Fibroblast of pulmonary artery (primary cell): Measurements from ENCODE around the gene HS2ST1.

Experiments
- DNase-seq: peaks from one replicate; pipeline ENCODE4 v3.0.0-alpha.2; 2010; ENCODE audit warnings: low read depth
- H3K4me3 ChIP-seq: replicated peaks from 2 replicates; pipeline ENCODE4 v1.5.1; 2011; ENCODE audit warnings: low read depth, mild to moderate bottlenecking, control low read depth, low read length, moderate library complexity
- TF ChIP-seq, protein P1 (sequence below): IDR thresholded peaks from 2 replicates; pipeline ENCODE4 v1.5.1; 2011; ENCODE audit warnings: mild to moderate bottlenecking, control low read depth, low read length, inconsistent platforms; ENCODE audit errors: missing control alignments

The HS2ST1 gene

GRCh38 chr1:87072904-87073303, 158.5 kb downstream of the HS2ST1 start:
- DNase-seq, result no peak
- TF ChIP-seq, protein P1, sequence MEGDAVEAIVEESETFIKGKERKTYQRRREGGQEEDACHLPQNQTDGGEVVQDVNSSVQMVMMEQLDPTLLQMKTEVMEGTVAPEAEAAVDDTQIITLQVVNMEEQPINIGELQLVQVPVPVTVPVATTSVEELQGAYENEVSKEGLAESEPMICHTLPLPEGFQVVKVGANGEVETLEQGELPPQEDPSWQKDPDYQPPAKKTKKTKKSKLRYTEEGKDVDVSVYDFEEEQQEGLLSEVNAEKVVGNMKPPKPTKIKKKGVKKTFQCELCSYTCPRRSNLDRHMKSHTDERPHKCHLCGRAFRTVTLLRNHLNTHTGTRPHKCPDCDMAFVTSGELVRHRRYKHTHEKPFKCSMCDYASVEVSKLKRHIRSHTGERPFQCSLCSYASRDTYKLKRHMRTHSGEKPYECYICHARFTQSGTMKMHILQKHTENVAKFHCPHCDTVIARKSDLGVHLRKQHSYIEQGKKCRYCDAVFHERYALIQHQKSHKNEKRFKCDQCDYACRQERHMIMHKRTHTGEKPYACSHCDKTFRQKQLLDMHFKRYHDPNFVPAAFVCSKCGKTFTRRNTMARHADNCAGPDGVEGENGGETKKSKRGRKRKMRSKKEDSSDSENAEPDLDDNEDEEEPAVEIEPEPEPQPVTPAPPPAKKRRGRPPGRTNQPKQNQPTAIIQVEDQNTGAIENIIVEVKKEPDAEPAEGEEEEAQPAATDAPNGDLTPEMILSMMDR, result no peak
- no peak overlapping the region for H3K4me3 ChIP-seq

GRCh38 chr1:87074001-87074795, 159.8 kb downstream of the HS2ST1 start:
- TF ChIP-seq, protein P1, result no peak
- peak; percentile 28 for DNase-seq
- H3K4me3 ChIP-seq, result no peak overlapping the region

GRCh38 chr1:87077959-87078639, 163.7 kb downstream of the HS2ST1 start:
- no peak for DNase-seq
- H3K4me3 ChIP-seq, result no peak overlapping the region
- TF ChIP-seq, protein P1, result no peak

DNA sequence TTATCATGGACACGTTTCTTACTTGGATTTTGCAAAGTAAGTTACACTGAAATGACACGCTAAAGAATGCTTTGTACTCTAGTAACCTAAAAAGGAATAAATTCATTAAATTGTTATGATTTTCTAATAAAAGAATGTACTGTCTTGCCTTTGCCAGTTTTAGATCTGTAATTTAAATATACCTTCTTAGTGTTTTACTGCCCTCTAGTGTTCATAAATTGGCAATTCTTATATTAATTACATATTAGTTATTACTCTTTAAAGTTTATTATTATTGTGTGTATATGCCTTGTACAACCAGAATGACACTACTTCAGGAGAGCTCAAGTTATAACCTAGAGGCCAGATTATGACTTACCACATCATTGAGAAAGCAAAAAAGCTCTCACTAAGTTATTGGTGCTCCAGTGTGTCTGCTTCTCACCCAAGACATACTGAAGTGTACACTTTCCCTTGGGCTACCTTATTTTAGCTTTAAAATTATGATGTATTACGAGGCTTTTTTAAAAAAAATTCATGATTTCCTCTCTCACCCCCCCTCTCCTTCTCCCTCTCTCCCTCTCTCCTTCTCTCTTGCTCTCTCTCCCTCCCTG, 169.9 kb downstream of the HS2ST1 start:
- TF ChIP-seq, protein P1, result peak; percentile 37
- no peak overlapping the region for H3K4me3 ChIP-seq
- peak; percentile 73 for DNase-seq

DNA sequence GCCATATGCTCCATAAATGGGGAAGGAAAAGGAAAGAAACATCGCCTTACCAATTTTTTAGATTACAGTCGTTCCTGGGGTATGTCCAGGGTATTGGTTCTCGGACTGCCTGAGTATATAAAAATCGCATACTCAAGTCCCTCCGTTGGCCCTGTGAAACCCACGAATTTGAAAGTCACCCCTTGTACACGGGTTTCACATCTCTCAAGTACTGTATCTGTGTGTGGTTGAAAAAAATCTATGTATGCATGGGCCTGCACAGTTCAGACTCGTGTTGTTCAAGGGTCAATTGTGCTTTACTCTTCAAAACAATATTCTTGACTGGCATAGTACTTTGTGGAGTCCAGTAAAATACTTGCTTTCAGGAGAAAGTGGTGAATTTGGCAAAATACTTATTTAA, 171.7 kb downstream of the HS2ST1 start:
- H3K4me3 ChIP-seq, result no peak overlapping the region
- DNase-seq, result no peak
- TF ChIP-seq, protein P1, result no peak

DNA sequence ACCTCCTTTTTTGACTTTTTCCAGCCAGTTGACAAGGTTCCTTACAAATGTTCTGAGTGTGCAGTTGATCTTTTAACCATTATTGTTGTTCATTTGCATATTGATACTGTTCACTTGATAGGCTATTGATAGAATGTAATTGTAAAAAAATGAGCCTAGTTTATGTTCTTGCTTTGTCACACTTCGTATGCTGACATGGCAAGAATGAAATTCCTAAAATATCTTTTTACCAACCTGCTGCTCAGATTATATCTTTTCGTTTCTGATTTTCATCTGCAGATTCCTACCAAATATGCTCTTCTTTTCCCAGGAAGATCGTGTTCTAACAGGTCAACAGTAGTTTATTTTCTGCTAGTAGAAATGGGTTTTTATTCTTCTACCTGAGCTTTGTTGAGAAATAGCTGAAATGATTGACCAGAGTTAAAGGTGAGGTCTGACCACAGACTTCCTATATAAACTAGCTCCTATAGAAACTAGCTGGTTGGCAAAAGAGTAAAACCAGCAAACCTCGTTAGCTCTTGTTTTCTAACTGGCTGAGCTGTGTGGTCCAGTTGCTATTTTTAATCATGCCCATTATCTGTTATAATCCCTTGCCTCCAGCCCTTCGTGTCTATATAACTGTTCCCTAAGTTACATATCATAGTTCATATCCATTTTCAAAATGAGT, 174.8 kb downstream of the HS2ST1 start:
- no peak overlapping the region for H3K4me3 ChIP-seq
- TF ChIP-seq, protein P1, result no peak

More for the DNA sequence above, 174.8 kb downstream of the HS2ST1 start:
- no peak for DNase-seq
